IPS-20b (cell line): Measurements from ENCODE around the gene TINAG.

Experiments
- H3K27ac ChIP-seq: one replicate; pipeline ENCODE4 v1.5.1; 2013; ENCODE audit warnings: low read length
- H3K27me3 ChIP-seq: 2 replicates; pipeline ENCODE4 v1.6.1; 2013; ENCODE audit warnings: mild to moderate bottlenecking, low read length, inconsistent platforms; ENCODE audit not compliant: insufficient read depth
- H3K36me3 ChIP-seq: 2 replicates; pipeline ENCODE4 v1.6.1; 2013; ENCODE audit warnings: low read depth, mild to moderate bottlenecking, inconsistent platforms, low read length, moderate library complexity; ENCODE audit not compliant: insufficient read depth
- H3K4me1 ChIP-seq: 2 replicates; pipeline ENCODE4 v1.6.1; 2013; ENCODE audit warnings: mild to moderate bottlenecking, control low read depth, inconsistent platforms, low read length, moderate library complexity; ENCODE audit not compliant: insufficient read depth
- H3K4me3 ChIP-seq: 2 replicates; pipeline ENCODE4 v1.5.1; 2013; ENCODE audit warnings: mild to moderate bottlenecking, low read length, inconsistent platforms
- H3K9ac ChIP-seq: 2 replicates; pipeline ENCODE4 v1.6.1; 2013; ENCODE audit warnings: low read depth, mild to moderate bottlenecking, inconsistent platforms, low read length, moderate library complexity
- H3K9me3 ChIP-seq: 2 replicates; pipeline ENCODE4 v1.6.1; 2013; ENCODE audit warnings: mild to moderate bottlenecking, low read depth, low read length, inconsistent platforms; ENCODE audit not compliant: insufficient read depth

TINAG gene

GRCh38 chr6:54386295-54386694 is 78.1 kb downstream of the TINAG start:
- Histone ChIP-seq H3K9ac (no peak overlapping the region), H3K27ac (no peak overlapping the region), H3K9me3 (no peaks in the 10 kb centered on the region), H3K27me3 (no peaks in the 10 kb centered on the region), H3K4me1 (no peaks in the 10 kb centered on the region), H3K4me3 (no peak overlapping the region), H3K36me3 (no peaks in the 10 kb centered on the region)

GRCh38 chr6:54390362-54390761 is 82.1 kb downstream of the TINAG start:
- H3K27me3 ChIP-seq: no peaks in the 10 kb centered on the region
- no peak overlapping the region for H3K27ac ChIP-seq
- no peaks in the 10 kb centered on the region for H3K4me1 ChIP-seq
- H3K9me3 ChIP-seq: peaks cover 4% of the 10 kb centered on the region; the same call in 1 of the 2 replicates
- H3K9ac ChIP-seq: no peak overlapping the region
- no peak overlapping the region for H3K4me3 ChIP-seq
- H3K36me3 ChIP-seq: no peaks in the 10 kb centered on the region

- H3K27ac ChIP-seq: no peak overlapping the region
- no peaks in the 10 kb centered on the region for H3K36me3 ChIP-seq
- H3K27me3 ChIP-seq: no peaks in the 10 kb centered on the region
- H3K4me3 ChIP-seq: no peak overlapping the region
- H3K9ac ChIP-seq: no peak overlapping the region
- H3K4me1 ChIP-seq: no peaks in the 10 kb centered on the region
- peaks cover 4% of the 10 kb centered on the region; the same call in 1 of the 2 replicates for H3K9me3 ChIP-seq
Observed at GRCh38 chr6:54391577-54391976, 83.3 kb downstream of the TINAG start.

DNA sequence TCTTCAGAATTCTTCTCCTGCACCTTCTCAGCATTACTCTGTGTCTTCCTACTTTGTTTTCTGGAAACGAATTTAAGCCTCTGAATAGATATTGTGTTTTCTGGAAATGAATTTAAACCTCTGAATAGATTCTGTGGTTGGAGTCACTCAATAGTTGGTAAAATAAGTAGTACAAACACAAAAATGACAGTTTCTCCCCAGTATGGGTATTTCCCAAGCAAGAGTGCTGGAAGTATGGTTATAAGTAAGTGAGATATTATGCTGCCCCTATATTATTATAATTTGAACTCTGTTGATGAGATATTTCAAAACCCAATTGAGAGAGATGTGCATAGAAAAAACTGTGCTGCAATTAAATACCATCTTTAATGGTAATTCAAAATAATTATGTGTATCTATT is 94.9 kb downstream of the TINAG start:
- Histone ChIP-seq H3K9ac (no peak overlapping the region), H3K36me3 (no peaks in the 10 kb centered on the region), H3K4me1 (no peaks in the 10 kb centered on the region), H3K9me3 (no peaks in the 10 kb centered on the region), H3K27ac (no peak overlapping the region), H3K4me3 (no peak overlapping the region), H3K27me3 (no peaks in the 10 kb centered on the region)

DNA sequence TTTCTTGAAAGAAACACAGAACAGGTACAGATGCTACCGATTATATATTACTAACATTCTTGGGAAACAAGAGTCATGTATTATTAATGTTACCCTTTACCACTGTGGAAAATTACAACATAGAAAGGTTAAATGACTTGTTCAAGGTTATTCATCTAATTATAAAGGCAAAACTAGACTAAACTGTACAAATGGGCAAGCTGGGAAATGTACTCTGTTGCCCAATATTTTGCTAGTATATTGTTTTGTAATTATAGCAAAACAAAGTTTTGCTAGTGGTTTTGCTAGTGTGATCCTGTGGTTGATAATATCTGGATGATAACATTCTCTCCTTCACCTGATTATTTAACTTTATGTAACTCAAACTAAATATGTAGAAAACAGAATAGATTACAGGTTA is 96.5 kb downstream of the TINAG start:
- H3K36me3 ChIP-seq: no peaks in the 10 kb centered on the region
- no peak overlapping the region for H3K4me3 ChIP-seq
- H3K9ac ChIP-seq: no peak overlapping the region
- no peak overlapping the region for H3K27ac ChIP-seq
- peaks cover 3% of the 10 kb centered on the region; the same call in 1 of the 2 replicates for H3K9me3 ChIP-seq
- no peaks in the 10 kb centered on the region for H3K27me3 ChIP-seq
- no peaks in the 10 kb centered on the region for H3K4me1 ChIP-seq

DNA sequence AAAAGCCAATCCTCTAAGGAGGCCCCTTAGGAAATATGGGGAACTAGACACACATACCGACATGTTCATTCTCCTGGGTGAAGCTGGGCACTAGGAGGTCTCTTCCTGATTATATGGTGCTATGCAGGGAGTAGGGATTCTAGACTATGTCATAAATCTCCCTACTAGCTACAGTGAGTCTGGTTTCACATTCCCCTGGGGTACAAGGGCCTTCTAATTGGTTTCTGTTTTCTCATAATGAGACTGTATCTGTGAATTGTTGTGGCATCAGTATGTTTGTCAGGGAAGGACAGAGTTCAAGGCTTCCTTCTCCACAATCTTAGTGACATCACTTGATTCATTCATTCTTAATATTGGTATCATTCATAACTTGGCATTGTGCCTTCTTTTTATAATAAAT is 103.5 kb downstream of the TINAG start:
- Histone ChIP-seq H3K4me1 (no peaks in the 10 kb centered on the region), H3K27ac (no peak overlapping the region), H3K27me3 (no peaks in the 10 kb centered on the region), H3K9me3 (peaks cover 3% of the 10 kb centered on the region; the same call in 1 of the 2 replicates), H3K4me3 (no peak overlapping the region), H3K9ac (no peak overlapping the region), H3K36me3 (no peaks in the 10 kb centered on the region)

GRCh38 chr6:54415517-54415916 is 107.3 kb downstream of the TINAG start:
- no peak overlapping the region for H3K9ac ChIP-seq
- no peaks in the 10 kb centered on the region for H3K36me3 ChIP-seq
- H3K4me3 ChIP-seq: no peak overlapping the region
- H3K27ac ChIP-seq: no peak overlapping the region
- no peaks in the 10 kb centered on the region for H3K27me3 ChIP-seq
- no peaks in the 10 kb centered on the region; the same call in 1 of the 2 replicates for H3K9me3 ChIP-seq
- H3K4me1 ChIP-seq: no peaks in the 10 kb centered on the region

GRCh38 chr6:54419885-54420284 is 111.6 kb downstream of the TINAG start:
- Histone ChIP-seq H3K27me3 (no peaks in the 10 kb centered on the region), H3K9ac (no peak overlapping the region), H3K4me1 (no peaks in the 10 kb centered on the region), H3K4me3 (no peak overlapping the region), H3K27ac (no peak overlapping the region), H3K9me3 (no peaks in the 10 kb centered on the region; the same call in 1 of the 2 replicates), H3K36me3 (no peaks in the 10 kb centered on the region)

- Histone ChIP-seq H3K27me3 (no peaks in the 10 kb centered on the region), H3K9me3 (no peaks in the 10 kb centered on the region), H3K27ac (no peak overlapping the region), H3K4me3 (no peak overlapping the region), H3K4me1 (no peaks in the 10 kb centered on the region), H3K9ac (no peak overlapping the region), H3K36me3 (no peaks in the 10 kb centered on the region)
Observed at GRCh38 chr6:54426995-54427394, 118.8 kb downstream of the TINAG start.

DNA sequence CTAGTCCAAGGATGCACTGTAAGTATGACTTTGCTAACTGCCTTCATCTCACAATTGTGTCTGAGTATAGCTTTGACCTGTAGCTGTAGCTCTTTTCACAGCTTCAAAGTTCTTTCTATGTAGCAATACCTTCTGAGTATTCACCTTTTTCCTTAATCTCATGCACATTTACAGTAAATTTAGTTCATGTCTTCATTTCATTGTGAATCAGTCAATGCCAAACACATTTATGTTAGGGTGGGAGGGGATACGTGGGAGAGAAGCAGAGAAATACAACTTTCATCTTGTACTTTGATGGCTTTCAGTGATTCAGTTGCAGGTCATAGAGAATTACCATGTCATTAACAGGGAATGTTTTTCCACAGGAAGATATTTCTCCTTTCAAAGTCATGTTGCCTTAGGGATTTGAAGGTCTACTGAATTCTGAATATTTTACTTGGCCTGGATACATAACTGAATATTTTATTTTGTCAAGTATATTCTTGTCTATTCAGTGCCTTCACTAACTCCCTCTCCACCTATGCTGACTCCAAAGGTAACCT is 119.2 kb downstream of the TINAG start:
- Histone ChIP-seq H3K36me3 (no peaks in the 10 kb centered on the region), H3K4me1 (no peaks in the 10 kb centered on the region), H3K9me3 (no peaks in the 10 kb centered on the region), H3K9ac (no peak overlapping the region), H3K27ac (no peak overlapping the region), H3K4me3 (no peak overlapping the region), H3K27me3 (no peaks in the 10 kb centered on the region)

DNA sequence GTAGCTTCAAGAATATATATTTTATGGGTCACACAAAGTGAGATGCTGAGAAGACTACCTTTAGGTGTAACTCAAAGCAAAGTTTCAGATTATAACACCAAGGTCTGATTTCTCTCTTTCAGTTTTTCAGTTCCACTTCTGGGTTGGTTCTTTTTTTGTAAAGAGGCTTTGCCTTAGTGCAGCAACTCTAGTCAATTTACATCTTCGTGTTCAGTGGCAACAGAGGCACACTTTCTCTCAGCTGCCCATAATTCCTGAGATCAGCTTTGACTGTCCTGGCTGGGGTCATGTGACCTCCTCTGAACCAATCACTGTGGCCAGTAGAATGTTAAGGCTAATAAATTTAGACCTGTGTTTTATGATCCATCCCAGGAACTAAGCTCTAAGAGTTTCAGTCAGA is 120.2 kb downstream of the TINAG start:
- no peaks in the 10 kb centered on the region for H3K36me3 ChIP-seq
- no peak overlapping the region for H3K9ac ChIP-seq
- H3K27me3 ChIP-seq: no peaks in the 10 kb centered on the region
- no peak overlapping the region for H3K4me3 ChIP-seq
- no peaks in the 10 kb centered on the region for H3K9me3 ChIP-seq
- no peak overlapping the region for H3K27ac ChIP-seq
- no peaks in the 10 kb centered on the region for H3K4me1 ChIP-seq

- no peak overlapping the region for H3K9ac ChIP-seq
- H3K27ac ChIP-seq: no peak overlapping the region
- H3K27me3 ChIP-seq: no peaks in the 10 kb centered on the region
- no peak overlapping the region for H3K4me3 ChIP-seq
- no peaks in the 10 kb centered on the region for H3K36me3 ChIP-seq
- no peaks in the 10 kb centered on the region for H3K9me3 ChIP-seq
- H3K4me1 ChIP-seq: no peaks in the 10 kb centered on the region
Observed at GRCh38 chr6:54431466-54431865, 123.2 kb downstream of the TINAG start.
